ENCODE results near the gene BRCA2.
A peak's percentile ranks its signal among the peaks of the same experiment; 100 is the strongest.

Gene BRCA2

GRCh38 chr13:32384702-32385101 lies 69.4 kb downstream of the BRCA2 start:
- DNase-seq, result no peak

DNA sequence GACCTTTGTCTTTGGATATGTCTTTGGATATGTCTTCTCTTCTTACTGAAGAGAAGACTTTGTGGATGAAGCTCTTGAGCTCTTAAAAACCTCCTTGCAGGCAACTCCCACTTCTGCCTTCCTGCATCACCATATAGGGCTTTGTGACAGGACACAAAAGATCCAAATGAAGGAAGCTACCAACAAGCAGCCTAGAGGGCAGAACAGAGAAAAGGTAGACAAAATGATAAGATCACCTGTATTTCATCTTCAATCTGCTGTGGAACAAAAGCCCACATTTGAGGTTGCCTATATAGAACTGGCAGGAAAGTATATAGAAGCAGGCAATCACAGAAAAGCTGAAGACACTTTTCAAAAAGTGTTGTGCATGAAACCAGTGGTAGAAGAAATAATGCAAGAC lies 70.1 kb downstream of the BRCA2 start:
- no peak for DNase-seq

DNA sequence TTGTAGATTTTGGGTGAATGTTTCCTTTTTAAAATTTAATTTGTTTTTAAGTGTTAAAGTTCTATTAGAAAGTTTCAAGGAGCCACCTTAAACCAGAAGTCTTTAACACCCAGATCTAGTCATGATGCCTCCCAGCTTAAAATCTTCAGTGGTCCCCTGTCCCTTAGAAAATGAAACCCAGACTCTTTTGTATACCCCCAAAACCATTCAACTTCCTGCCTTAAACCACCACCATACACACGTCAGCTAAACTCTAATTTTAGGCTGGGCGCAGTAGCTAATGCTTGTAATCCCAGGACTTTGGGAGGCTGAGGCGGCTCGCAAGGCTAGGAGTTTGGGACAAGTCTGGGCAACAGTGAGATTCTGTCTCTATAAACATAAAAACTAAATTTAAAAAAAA lies 74.7 kb downstream of the BRCA2 start:
- DNase-seq, result no peak

- DNase-seq, result no peak
Measured at GRCh38 chr13:32390484-32390883, 75.2 kb downstream of the BRCA2 start.

DNA sequence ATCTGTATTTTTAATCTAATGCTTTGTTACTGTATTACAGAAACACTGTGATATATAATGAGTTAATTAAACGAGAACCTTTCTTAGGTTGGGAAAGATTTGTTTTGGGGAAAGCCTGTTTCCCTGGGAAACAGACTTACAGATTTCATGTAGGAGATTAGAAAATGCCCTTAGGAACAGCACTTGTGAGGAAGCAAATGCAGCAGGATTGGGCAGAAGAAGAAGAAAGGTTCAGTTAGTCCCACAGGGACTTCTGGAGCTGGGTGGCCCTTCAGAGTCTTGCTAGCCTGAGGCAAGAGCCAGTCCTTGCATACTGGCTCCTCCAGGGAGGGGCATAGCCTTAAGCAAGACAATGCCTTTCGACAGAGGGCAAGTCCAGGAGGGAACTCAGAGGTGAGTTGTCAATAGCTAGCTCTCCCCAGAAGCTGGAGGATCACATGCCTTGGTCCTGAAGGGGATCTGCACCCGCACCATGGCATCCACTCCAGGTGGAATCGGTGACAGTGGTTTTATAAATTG lies 75.9 kb downstream of the BRCA2 start:
- DNase-seq, result no peak

GRCh38 chr13:32403108-32403507 lies 87.8 kb downstream of the BRCA2 start:
- DNase-seq, result no peak

DNA sequence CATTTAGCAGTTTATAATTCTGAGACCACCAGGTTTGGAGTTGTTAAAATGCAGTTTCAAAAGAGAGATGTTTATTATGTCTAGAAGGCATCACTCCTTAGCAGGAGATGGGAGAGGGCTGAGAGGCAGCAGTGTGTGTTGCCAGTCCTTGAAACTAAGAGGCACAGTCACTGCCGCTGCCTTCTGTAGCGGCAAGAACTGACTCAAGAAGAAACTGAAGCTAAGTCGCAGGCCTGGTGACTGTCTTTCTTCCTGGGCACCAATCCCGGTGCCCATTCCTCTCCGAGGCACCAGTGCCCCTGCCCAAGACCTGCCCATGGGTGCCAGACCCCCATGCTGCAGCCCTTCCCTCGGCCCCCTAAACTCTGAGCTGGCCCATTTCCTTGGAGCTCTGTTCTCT lies 92.5 kb downstream of the BRCA2 start:
- DNase-seq, result no peak

- no peak for DNase-seq
Measured at GRCh38 chr13:32408296-32409000, 93.1 kb downstream of the BRCA2 start.

DNA sequence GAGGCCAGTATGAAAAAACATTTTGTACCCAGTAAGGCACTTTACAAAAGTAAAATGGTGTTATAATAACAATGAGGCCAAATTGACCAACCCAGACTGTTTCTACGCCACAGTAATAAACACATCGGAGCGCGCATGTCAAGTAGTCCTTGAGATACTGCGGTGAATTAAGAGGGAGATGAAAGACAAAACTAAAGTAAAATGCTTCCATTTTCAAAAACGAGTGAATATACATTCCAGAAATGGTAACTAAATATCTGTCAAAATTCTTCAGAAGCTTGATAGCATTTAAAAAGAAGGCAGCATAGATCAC lies 93.6 kb downstream of the BRCA2 start:
- DNase-seq, result no peak

DNA sequence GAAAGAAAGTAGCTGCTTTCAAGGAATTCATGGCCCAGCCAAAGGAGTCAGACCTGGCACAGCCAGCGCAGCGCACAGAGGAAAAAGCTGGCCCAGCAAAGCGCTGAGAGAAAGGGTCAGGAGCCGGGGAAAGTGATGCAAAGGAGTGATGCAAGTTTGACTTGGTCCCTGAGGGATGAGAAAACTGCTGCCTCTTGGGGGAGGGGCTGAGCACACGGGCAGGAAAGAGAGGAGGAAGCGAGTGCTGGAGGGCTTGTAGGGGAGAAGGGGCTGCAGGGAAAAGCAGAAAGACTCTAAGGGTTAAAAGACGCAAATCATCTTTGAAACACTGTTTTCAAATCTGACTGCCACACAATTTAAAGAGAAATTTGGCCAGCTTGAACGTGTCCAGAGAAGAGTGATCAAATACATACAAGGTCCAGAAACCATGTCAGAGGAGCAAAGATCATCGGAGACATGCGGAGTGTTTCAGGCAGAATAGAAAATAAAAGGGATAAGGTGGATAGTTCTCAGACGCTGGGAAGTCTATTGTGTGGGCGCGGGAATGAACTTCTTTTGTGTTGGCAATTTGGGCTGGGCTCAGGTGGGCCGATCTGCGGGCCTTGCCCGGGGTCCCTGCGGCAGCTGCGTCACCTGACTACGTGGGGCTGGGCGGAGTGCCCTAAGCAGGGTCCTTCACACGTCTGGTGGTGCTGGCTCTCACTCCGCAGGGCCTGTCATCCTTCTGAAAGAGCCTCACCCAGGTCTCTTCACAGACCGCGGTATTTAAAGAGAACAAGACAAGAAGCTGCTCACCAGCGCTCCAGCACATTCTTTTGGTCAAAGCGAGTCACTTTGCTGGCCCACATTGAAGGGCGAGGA lies 94.5 kb downstream of the BRCA2 start:
- no peak for DNase-seq

- no peak for DNase-seq
Measured at GRCh38 chr13:32413284-32413683, 98.0 kb downstream of the BRCA2 start.

DNA sequence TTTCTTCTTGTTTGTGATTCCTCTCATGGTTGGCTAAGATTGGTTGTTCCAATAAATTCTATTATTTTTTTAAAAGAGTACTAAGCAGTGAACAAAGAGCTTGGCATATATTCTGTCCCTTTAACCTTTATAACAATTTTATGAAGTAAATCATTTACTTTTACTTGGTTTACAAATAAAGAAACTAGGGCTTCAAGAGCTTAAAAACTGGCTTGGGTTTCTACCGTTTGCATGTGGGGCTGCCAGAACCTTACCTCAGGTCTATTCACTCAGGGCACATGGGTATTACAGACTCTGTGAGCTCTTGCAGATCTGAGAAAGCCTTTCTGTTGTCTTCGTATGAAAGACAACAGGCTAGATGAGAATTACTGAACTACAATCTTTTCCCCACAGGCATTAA lies 99.3 kb downstream of the BRCA2 start:
- no peak for DNase-seq

DNA sequence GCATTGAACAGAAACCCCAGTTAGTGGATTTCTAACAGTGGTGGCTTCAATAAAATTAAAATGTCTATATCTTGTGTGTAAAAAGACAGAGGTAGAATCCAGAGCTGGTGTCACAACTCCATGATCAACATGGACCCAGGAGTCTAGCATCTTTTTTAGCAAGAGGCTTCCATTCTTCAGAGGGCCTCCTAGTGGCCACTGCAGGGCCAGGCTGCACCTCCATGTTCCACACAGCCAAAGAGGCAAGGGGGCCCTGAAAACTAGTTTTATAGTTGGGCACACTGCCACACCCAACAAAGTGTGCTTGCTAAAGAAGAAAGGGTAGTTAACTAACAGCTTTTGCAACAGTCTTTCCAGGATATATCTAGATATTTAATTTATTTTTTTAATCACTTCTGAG lies 99.7 kb downstream of the BRCA2 start:
- DNase-seq, result no peak

DNA sequence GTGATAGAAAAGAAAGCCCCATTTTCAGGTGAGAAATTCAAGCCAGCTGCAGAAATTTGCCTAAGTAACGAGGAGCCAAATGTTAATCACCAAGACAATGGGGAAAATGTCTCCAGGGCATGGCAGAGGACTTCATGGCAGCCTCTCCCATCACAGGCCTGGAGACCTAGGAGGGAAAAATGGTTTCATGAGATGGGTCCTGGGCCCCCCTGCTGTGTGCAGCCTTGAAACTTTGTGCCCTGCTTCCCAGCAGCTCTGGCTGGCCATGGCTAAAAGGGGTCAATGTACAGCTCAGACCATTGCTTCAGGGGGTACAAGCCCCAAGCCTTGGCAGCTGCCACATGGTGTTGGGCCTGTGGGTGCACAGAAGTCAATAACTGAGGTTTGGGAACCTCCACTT lies 102.7 kb downstream of the BRCA2 start:
- DNase-seq, result no peak

DNA sequence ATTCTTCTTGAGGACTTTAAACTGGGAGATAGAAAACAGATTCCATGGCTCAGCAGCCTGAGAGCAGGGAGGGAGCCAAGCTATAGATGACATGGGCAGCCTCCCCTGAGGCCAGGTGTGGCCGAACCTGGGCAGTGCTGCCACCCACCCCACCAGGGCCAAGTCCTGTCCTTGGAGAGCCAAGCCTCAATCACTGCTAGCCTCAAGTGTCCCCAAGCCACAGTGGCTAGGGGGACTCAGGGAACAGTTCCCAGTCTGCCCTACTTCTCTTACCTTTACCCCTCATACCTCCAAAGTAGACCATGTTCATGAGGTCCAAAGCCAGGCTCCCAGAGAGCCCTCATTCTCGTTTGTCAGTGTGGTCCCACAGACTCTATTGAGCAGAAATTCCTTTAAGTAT lies 104.6 kb downstream of the BRCA2 start:
- DNase-seq, result no peak

GRCh38 chr13:32423592-32423991 lies 108.3 kb downstream of the BRCA2 start:
- DNase-seq, result no peak

- no peak for DNase-seq
Measured at GRCh38 chr13:32425158-32425557, 109.8 kb downstream of the BRCA2 start.

- DNase-seq, result peak; percentile 94
Measured at GRCh38 chr13:32426191-32426989, 111.1 kb downstream of the BRCA2 start.

GRCh38 chr13:32426990-32427851 lies 111.9 kb downstream of the BRCA2 start:
- peak; percentile 31 for DNase-seq

DNA sequence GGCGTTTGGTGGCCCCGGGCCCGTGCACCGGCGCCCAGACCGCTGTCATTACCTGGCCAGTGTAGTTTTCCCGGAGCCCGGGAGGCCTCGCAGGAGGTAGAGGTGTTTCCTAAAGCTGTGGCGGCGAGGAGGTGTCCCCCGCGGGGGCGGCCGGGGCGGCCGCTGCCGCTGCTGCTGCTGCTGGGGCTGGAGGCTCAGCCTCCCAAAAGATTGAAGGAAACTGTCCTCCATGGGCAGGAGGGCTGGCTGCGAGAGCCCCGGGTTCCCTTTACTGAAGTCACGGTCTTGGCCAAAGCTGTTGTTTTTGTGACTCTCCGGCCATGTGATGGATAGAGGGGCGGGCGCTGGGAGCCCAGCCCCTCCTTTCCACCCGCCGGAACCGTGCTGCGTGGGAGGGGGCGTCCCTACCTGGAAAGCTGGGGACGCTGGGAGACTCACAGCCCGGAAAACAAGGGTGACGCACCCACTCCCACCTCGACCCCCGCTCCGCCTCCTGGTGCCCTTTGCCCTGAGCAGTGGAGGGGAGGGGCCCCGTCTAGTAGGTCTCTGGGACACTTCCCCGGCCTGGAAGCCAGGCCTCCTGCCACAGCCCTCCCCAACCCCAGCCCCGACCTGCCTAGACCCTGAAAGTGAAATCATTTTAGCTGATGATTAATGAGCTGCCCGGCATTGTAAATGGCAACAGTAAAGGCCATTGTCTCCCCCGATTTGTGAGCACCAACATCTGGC lies 112.7 kb downstream of the BRCA2 start, which contains the start of gene N4BP2L1:
Gene N4BP2L1, minus strand, starts transcription at position 279 of the 729 bp plus-strand sequence. Its CDS starts 48 bp downstream, at position 231.
- DNase-seq, result peak; percentile 94

DNA sequence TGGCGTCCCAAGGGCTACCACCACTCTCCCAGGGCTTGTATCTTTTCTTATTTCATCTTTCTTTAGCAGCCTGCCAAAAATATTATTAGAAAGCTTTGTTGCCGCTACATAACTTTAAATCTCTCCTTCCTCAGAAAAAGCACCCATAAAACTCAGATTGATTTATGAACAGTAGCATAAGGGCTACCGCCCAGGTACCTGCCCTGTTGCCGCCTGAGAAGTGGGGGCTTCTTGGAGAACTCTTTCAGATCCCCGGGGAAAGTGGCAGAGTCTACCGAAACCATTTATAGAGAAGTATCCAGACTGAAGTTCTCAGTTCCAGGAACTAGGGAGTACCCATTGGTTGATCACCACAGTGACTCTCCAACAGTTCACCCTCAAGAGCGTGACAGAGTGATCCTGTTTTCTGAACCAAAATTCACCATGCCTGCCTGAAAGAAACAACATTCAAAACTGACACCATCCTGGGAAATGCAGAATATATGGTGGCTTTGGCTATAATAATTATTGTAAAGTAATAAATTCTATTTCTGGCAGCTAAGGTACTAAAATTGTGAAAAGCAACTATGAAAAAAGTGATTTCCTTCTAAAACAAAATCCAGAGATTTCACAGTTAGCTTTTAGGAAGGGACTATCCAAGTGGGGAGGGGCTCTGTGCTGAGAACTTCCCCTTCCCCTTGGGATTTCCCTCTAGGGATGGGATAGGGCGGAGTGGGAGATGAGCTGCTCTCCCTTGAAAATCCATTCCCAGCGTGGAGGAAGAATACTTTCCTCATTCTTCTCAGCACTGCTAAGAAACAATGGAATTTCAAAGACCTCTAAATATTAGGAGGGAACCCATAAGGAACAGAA lies 113.5 kb downstream of the BRCA2 start:
- peak; percentile 90 for DNase-seq

All from inflammatory macrophage treated with lipopolysaccharide for 4 hours (primary cell).